Heart left ventricle (tissue), 13 donors: ENCODE measurements around the gene C16orf96.

Experiments used
- CTCF ChIP-seq, 12 donors: fragments of 200-600 bp; sonication (generic) in 4 of 12; IDR thresholded peaks; one replicate each; pipeline versions ENCODE4 v1.5.0 to v1.8.0; 2018 to 2022; ENCODE audit warnings: antibody characterized with exemption in 12 of 12, mild to moderate bottlenecking in 5 of 12
- POLR2A ChIP-seq, 2 donors: fragments of 450-650 bp; IDR thresholded peaks; one replicate each; pipeline ENCODE4 v1.6.1; 2017; ENCODE audit warnings: antibody characterized with exemption in 2 of 2, mild to moderate bottlenecking in 2 of 2, moderate library complexity in 2 of 2
- donor health status: ischemic (EF 13 %, LVEDD 7.1; RV severe dilation, severe dysfunction).
- donor health status: DM: no; HTN: yes; CAD: no.
- donor health status: DM: no; HTN: no; CAD: no.
- donor health status: ischemic (EF 25% LVEDD 6.9; RV normal size, moderate dysfunction).
- donor health status: ischemic (EF 25% LVEDD 5.7; RV mildly dilated, moderate dysfunction).
- donor health status: ischemic (EF 35%, LVEDD 5.7; RV mildly dilated, moderate dysfunction).
- donor health status: nonischemic (EF 11% LVEDD 7.7; RV severe dilation, severe dysfunction).
- donor health status: DM: yes; HTN: yes; CAD: no.
- donor health status: PGD.
- donor health status: ischemic (EF 29% LVEDD 5.4; RV normal size, mild dysfunction).
- donor health status: nonischemic (EF 23%, LVEDD 6.1; RV moderate dilation, normal function).

- no peak for TF ChIP-seq CTCF (IDR thresholded peaks at IDR 0.05)
- TF ChIP-seq POLR2A (IDR thresholded peaks at IDR 0.05) = no peak
Measured at GRCh38 chr16:4618645-4619418, 62.7 kb downstream of the C16orf96 start.
